Measurements from ENCODE around the gene KCND2.

GRCh38 chr7:120709252-120709971 lies 436.4 kb downstream of the KCND2 start:
- no peak for TF ChIP-seq CTCF (IDR thresholded peaks at IDR 0.05)
- no peak for TF ChIP-seq POLR2A (IDR thresholded peaks at IDR 0.05)

All from tibial nerve (tissue), 3 donors.